HS-27A (cell line): Measurements from ENCODE around the gene TSPAN2.

ENCODE experiments used
- DNase-seq: peaks from one replicate; pipeline ENCODE4 v3.0.0-alpha.2; 2012; ENCODE audit warnings: low read depth, missing footprints

TSPAN2 gene

DNA sequence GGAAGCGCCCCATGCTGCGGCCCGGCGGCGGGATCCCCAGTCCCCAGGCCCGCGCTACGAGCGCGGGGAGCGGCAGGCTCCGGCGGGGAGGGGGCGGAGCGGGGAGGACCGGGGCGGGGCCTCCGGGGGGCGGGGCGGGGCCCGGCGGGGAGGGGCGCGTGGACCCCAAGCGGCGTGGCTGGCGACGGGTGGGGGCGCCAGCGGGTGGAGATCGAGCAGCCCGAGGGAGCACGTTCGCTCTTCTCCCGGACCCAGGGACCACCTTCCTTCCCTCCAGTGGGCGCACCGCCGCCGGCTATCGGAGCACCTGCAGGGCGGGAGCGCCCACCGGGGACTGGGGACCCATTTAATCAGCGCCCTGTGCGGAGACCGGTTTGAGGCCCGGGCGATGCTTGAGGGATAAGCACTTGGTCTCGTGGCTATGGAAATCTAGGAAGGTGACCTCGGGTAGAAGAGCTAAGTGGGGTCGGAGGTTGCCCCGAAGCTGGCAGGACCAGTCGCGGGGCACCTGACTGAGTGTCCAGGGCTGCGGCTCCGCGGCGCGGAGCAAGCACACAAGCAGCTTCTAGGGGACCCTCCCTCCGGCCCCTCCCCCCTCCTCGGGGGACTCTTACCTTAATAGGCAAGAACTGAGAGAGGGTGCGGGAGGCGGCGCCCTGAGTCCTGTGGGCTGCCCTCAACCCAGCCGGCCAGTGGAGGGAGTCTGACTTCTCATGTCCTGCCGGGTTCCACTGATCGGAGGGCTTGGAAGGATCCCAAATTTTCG lies at the start of gene TSPAN2:
TSPAN2 (minus strand) TSS at position 84 of the 766 bp plus-strand sequence; CDS start at position 13, 71 bp downstream.
- no peak for DNase-seq

DNA sequence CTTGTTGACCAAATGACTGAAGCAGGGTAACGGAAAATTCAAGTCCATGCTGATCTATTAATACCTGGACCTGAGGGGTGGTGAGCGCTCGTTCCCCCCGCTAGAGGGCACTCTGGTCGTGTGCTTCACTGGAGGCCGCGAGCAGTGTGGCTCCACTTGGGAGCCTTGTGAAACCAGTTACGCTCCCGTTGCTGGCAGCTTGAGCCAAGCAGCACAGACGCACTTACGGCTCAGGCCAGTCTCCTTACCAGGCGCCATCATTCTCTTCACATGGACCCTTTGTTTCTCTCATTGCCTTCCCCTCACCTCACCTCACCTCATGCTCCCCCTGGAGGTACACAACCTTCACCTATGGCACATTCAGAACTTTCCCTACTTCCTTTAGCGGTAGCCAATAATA lies 49.7 kb upstream of the TSPAN2 start:
- peak; percentile 85 for DNase-seq

GRCh38 chr1:115138271-115138670 lies 49.0 kb upstream of the TSPAN2 start:
- DNase-seq = no peak

DNA sequence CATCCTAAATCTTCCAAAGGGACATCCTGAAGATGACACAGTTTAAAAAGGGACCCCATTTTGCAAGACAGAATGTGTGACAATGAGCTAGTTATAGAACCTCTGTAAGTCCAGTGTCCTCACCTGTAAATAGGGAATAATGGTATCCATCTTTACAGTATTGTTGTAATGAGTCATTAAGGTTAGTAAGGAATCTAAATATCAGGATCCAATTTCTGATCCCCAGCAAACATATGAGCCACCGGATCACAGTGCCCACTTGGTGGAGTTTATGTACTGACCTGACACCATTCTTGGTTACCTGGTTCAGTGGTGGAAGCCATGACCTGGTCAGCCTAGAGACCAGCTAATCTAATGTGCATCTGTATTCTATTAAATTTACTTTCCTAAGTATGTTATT lies 47.9 kb upstream of the TSPAN2 start:
- DNase-seq = no peak

DNA sequence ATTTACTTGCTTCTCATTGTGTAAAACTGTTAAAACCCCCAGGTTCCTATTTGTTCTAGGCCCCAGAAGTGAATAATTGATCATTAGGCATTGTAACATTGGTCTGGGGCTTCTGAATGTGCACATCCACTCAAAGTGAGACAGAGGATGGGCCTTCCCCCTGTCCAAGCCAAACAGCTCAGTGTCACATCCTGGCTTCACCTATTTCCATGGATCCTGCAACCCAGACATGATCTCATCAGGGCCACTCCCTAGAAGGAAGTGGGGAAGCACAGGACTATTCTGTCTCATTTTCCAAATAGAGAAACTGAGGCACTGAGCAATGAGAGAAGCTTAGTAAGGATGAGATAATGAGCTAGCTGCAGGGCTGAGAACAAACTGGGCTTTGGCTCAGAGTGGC lies 47.4 kb upstream of the TSPAN2 start:
- DNase-seq = no peak

DNA sequence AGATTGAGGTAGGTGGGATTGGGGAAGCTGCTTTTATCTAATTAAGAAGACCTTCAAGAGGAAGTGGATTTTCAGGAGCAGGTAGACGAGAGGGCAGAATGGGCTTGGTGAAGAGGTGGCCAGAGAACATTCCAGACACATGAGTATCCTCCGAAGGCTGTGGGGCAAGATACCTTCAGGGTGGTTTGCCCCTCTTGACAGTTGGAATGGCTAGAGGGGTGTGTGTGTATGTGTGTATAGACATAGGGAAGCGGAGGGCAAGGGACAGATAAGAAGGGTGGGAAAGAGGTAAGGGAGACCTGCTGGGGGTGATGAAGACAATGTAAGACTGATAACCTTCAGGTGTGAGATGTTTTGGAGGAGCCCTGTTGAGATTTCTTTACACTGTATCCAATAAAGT lies 46.8 kb upstream of the TSPAN2 start:
- DNase-seq = no peak

- DNase-seq = no peak
Measured at GRCh38 chr1:115135681-115136080, 46.4 kb upstream of the TSPAN2 start.

- DNase-seq = peak; percentile 98
Measured at GRCh38 chr1:115134850-115135480, 45.7 kb upstream of the TSPAN2 start.

- no peak for DNase-seq
Measured at GRCh38 chr1:115134231-115134630, 44.9 kb upstream of the TSPAN2 start.

- DNase-seq = no peak
Measured at GRCh38 chr1:115133440-115133839, 44.1 kb upstream of the TSPAN2 start.

DNA sequence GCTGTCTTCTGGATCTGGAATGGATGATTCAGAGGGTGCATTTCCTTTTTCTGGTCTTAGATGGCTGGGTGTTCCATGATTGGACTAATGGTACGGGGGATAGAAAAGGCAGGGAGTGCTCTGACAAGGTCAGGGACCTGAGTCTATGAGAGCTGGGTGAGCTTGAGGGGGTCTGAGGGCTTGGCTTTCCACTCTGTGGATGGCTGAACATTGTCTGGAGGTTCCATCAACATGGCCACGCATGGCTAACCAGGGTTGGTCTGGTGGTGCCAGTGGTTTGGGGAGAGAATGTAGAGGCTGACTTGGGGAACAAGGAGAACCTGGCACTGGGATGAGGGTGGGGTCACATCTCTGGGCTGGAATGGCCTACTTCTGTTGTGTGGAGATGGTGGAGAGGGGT lies 41.5 kb upstream of the TSPAN2 start:
- DNase-seq = no peak

DNA sequence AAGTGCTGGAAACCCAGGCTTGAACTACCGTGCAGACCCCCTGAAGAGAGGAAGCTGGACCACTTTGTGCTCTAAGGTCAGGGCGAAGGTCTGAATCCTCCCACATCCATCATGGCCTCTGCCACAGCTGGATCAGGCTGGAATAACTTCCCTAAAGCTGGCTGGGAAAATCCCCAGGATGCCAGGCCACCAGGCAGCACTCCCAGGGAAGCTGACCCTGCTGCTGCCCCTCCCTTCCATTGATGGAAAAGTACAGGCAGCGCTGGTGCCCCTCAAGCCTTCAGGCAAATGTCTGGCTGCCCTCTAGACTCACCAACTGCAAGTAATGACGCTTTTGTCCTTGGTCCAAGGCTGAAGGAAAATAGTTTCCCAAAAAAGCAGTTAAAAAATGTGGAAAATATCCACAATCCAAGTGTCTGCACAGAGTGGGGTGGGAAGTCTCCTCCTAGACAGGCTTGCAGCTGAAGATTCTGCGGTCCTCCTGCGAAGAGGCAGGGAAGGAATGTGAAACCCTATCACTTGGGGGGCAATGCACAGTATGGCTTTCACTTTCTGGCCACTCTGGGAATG lies 39.9 kb upstream of the TSPAN2 start:
- no peak for DNase-seq

DNA sequence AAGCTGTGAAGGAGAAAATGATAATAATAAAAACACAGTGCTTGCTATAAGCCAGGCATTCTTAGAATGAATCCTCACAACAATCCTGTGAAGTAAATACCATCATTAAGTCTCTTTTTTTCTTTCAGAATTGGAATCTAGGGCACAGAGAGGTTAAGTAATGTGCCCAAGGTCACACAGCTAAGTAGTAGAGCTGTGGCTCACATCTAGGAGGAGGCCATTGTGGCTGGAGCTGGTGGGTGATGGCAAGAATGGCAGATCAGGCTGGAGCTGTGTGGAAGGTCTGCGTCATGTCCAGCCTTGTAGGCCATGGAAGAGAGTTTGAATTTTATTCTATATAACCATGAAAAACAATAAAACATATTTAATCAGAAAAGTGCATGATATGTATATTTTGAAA lies 38.2 kb upstream of the TSPAN2 start:
- DNase-seq = no peak

GRCh38 chr1:115126516-115126915 lies 37.2 kb upstream of the TSPAN2 start:
- no peak for DNase-seq

DNA sequence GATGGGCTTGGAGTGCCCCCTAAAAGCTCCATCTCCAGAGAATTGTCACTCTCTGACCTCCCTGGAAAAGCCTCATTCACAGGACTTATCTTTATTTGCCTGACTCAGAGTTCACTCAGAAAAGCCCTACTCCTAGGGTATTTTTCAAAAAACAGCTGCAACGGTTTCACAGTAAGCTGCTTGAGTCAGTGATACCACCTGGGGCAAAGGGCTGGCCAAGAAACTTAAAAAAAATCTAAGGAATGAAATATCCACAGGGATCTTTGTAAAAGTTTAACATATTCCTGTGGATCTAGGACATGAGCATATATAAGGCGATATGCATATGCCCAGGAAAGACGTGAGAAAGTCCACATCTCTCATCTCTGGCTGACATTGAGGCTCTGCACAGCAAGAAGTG lies 33.8 kb upstream of the TSPAN2 start:
- DNase-seq = no peak

DNA sequence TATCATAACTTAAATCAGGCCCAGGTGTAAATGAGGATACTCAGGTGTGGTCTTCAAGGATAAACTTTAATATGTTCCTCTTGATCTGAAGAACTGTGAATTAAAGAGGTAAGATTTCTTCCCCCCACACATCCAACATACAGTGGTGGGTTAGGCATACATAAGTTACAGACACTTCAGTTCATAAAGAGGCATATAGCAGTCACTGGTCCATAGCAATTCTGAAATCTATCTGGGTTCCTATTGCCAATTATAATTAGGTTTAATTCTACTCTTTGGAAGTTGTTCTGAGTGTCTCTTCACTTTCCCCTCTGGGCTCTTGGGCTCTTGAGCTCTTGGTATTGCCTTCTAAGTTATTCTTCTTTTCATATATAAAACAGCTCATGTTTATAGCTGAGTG lies 32.5 kb upstream of the TSPAN2 start:
- no peak for DNase-seq

DNA sequence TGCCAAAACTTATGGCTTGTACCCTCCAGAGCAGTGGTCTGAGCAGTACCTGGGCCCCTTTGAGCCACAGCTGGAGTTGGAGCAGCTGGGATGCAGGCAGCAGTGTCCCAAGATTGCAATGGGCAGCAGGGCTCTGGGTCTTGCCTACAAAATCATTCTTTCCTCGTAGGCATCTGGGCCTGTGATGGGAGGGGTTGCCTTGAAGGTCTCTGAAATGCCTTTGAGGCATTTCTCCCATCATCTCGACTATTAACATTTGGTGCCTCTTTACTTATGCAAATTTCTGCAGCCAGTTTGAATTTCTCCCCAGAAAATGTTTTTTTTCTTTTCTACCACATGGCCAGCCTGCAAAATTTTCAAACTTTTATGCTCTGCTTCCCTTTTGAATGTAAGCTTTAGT lies 31.0 kb upstream of the TSPAN2 start:
- no peak for DNase-seq

DNA sequence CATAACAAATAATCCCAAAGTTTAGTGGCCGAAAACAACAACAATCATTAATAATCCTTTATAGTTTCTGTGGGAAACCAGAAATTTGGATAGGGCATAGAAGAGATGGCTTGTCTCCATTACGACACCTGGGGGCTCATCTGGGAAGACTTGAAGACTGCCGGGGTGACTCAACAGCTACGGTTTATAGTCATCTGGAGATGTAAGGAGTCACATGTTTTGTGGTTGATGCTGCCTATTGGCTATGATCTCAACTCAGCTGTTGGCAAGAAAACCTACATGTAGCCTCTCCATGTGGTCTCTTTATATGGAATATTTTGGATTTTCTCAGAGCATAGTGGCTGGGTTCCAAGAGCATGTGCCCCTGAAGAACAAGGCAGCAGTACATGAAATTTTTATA lies 29.3 kb upstream of the TSPAN2 start:
- no peak for DNase-seq

- DNase-seq = no peak
Measured at GRCh38 chr1:115118086-115118485, 28.8 kb upstream of the TSPAN2 start.

DNA sequence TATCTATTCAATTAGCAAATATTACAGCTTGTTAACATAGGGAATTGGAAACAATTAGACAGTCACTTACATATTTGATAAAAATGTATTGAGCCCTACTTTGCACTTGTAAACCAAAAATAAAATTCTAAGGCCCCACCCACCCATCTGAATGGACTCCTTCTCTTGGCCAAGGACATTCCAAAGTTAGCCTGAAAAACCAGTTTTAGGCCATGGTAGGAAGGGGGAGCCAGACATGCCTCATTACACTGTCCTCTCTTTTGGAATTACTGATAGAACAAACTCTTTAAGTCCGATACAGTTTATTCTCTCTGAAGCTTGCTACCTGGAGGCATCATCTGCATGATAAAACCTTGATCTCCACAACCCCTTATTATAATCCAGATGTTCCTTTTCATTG lies 28.0 kb upstream of the TSPAN2 start:
- DNase-seq = no peak

DNA sequence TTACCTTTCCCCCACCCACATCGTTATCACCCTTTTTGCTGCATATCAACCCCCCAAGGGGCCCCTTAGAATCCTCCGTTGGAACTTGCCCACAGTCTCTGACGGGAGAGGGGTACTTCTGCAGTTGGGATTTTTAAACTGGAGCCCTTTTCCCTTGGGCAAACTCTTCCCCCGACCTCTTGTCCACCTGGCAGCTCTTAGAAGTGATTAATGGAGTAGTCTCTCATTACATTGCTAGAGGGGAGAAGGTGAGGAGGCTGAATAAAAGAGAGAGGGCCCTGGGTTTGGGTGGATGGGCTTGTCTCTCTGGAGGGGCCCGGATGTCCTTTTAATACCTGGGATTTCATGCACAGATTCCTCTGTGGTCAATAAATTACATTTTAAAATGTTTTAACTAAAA lies 27.2 kb upstream of the TSPAN2 start:
- no peak for DNase-seq

- no peak for DNase-seq
Measured at GRCh38 chr1:115115521-115116161, 26.3 kb upstream of the TSPAN2 start.

DNA sequence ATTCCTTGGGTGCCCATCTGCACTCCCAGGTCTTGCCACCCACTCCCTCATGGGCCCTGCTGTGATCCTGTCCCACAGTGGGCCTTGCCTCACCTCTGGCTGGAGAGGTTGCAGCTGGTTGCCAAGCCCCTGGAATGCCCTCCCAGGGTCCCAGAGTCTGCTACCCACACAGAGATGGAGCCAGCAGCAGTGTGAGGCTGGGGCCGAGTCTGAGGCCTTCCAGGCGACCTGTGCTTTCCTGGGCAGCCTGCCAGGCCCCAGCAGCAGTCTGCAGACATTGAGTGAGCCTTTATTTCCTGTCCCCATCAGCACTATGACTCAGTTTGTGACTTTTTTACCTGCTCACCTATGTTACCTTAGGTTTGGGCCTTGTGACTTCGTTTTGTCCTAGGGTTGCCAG lies 25.0 kb upstream of the TSPAN2 start:
- no peak for DNase-seq
